HG03159 (cell line): ENCODE data around the gene CADM2.
A peak's percentile ranks its signal among the peaks of the same experiment; 100 is the strongest.

Source experiments
- ATAC-seq: cut with Tn5 transposase; IDR thresholded peaks from one replicate; pipeline ENCODE4 v1.9.1; 2021; ENCODE audit warnings: mild to moderate bottlenecking, moderate library complexity; ENCODE audit not compliant: unreplicated experiment

CADM2 gene

GRCh38 chr3:85539232-85539631 lies 580.4 kb downstream of the CADM2 start:
- ATAC-seq, result no peak

GRCh38 chr3:85554153-85554552 lies 595.4 kb downstream of the CADM2 start:
- no peak for ATAC-seq

GRCh38 chr3:85560088-85560785 lies 601.4 kb downstream of the CADM2 start:
- no peak for ATAC-seq

- peak; percentile 73 for ATAC-seq
These were observed 608.4 kb downstream of the CADM2 start for GRCh38 chr3:85567071-85567676.

- no peak for ATAC-seq
These were observed 612.0 kb downstream of the CADM2 start for GRCh38 chr3:85570819-85571218.

- no peak for ATAC-seq
These were observed 613.0 kb downstream of the CADM2 start for GRCh38 chr3:85571835-85572234.

- no peak for ATAC-seq
These were observed 613.6 kb downstream of the CADM2 start for GRCh38 chr3:85572426-85572825.

GRCh38 chr3:85572978-85573377 lies 614.2 kb downstream of the CADM2 start:
- no peak for ATAC-seq

- ATAC-seq, result no peak
These were observed 615.4 kb downstream of the CADM2 start for GRCh38 chr3:85574006-85574705.

GRCh38 chr3:85576091-85576690 lies 617.4 kb downstream of the CADM2 start:
- ATAC-seq, result peak; percentile 91

- no peak for ATAC-seq
These were observed 618.0 kb downstream of the CADM2 start for GRCh38 chr3:85576697-85577200.

- peak; percentile 52 for ATAC-seq
These were observed 626.1 kb downstream of the CADM2 start for GRCh38 chr3:85584779-85585356.

GRCh38 chr3:85586018-85586417 lies 627.2 kb downstream of the CADM2 start:
- no peak for ATAC-seq

GRCh38 chr3:85589145-85589544 lies 630.4 kb downstream of the CADM2 start:
- ATAC-seq, result no peak

- ATAC-seq, result no peak
These were observed 632.7 kb downstream of the CADM2 start for GRCh38 chr3:85591451-85591850.

GRCh38 chr3:85592256-85592655 lies 633.5 kb downstream of the CADM2 start:
- no peak for ATAC-seq

- ATAC-seq, result no peak
These were observed 635.9 kb downstream of the CADM2 start for GRCh38 chr3:85594676-85595075.

- no peak for ATAC-seq
These were observed 644.6 kb downstream of the CADM2 start for GRCh38 chr3:85603378-85603777.

GRCh38 chr3:85604641-85605040 lies 645.9 kb downstream of the CADM2 start:
- ATAC-seq, result no peak

GRCh38 chr3:85605066-85605465 lies 646.3 kb downstream of the CADM2 start:
- ATAC-seq, result no peak

- ATAC-seq, result no peak
These were observed 667.9 kb downstream of the CADM2 start for GRCh38 chr3:85626662-85627061.
